ENCODE measurements around the gene FAXDC2.

Gene FAXDC2

GRCh38 chr5:154780128-154780527, 70.3 kb downstream of the FAXDC2 start:
- no peak for DNase-seq (ENCODE audit: low read depth, low spot score)
- no peak overlapping the region for H3K4me3 ChIP-seq (ENCODE audit: low read length)

GRCh38 chr5:154779105-154779504, 71.3 kb downstream of the FAXDC2 start:
- no peak overlapping the region for H3K4me3 ChIP-seq (ENCODE audit: low read length)
- no peak for DNase-seq (ENCODE audit: low read depth, low spot score)

GRCh38 chr5:154778534-154778933, 71.9 kb downstream of the FAXDC2 start:
- H3K4me3 ChIP-seq (ENCODE audit: low read length) = no peak overlapping the region
- DNase-seq (ENCODE audit: low read depth, low spot score) = no peak

GRCh38 chr5:154776167-154776566, 74.2 kb downstream of the FAXDC2 start:
- no peak overlapping the region for H3K4me3 ChIP-seq (ENCODE audit: low read length)
- DNase-seq (ENCODE audit: low read depth, low spot score) = no peak

GRCh38 chr5:154773326-154773725, 77.1 kb downstream of the FAXDC2 start:
- DNase-seq (ENCODE audit: low read depth, low spot score) = no peak
- H3K4me3 ChIP-seq (ENCODE audit: low read length) = no peak overlapping the region

GRCh38 chr5:154771383-154771901, 79.0 kb downstream of the FAXDC2 start:
- no peak for DNase-seq (ENCODE audit: low read depth, low spot score)
- no peak overlapping the region for H3K4me3 ChIP-seq (ENCODE audit: low read length)

- DNase-seq (ENCODE audit: low read depth, low spot score) = no peak
Measured at GRCh38 chr5:154770111-154770510, 80.3 kb downstream of the FAXDC2 start.

More at GRCh38 chr5:154770111-154770510, 80.3 kb downstream of the FAXDC2 start:
- H3K4me3 ChIP-seq (ENCODE audit: low read length) = no peak overlapping the region

All from Jurkat, Clone E6-1 (cell line).